ENCODE results near the gene NOS2.

NOS2 gene

GRCh38 chr17:27754549-27754948 is 45.8 kb downstream of the NOS2 start:
- no peak for TF ChIP-seq REST (IDR thresholded peaks at IDR 0.05; ENCODE audit: insufficient read depth in 1 of 2, low read depth in 2 of 2, low read length in 2 of 2)
- TF ChIP-seq TAF1 (IDR thresholded peaks at IDR 0.05; ENCODE audit: borderline replicate concordance, insufficient read depth, low read length): no peak
- no peak for TF ChIP-seq SIN3A (IDR thresholded peaks at IDR 0.05; ENCODE audit: borderline replicate concordance, insufficient read depth, low read length)
- TF ChIP-seq POLR2AphosphoS5 (IDR thresholded peaks at IDR 0.05; ENCODE audit: low read depth, low read length): no peak
- TF ChIP-seq FOXP2 (optimal IDR thresholded peaks at IDR 0.05; ENCODE audit: borderline replicate concordance, extremely low read depth, extremely low read length, insufficient read depth): no peak

GRCh38 chr17:27751622-27752490 is 48.5 kb downstream of the NOS2 start:
- no peak for TF ChIP-seq POLR2AphosphoS5 (IDR thresholded peaks at IDR 0.05; ENCODE audit: low read depth, low read length)

- TF ChIP-seq REST (IDR thresholded peaks at IDR 0.05; ENCODE audit: insufficient read depth in 1 of 2, low read depth in 2 of 2, low read length in 2 of 2) (no peak), TAF1 (IDR thresholded peaks at IDR 0.05; ENCODE audit: borderline replicate concordance, insufficient read depth, low read length) (no peak), POLR2AphosphoS5 (IDR thresholded peaks at IDR 0.05; ENCODE audit: low read depth, low read length) (no peak), FOXP2 (optimal IDR thresholded peaks at IDR 0.05; ENCODE audit: borderline replicate concordance, extremely low read depth, extremely low read length, insufficient read depth) (no peak), SIN3A (IDR thresholded peaks at IDR 0.05; ENCODE audit: borderline replicate concordance, insufficient read depth, low read length) (no peak)
Observed at GRCh38 chr17:27751166-27751565, 49.2 kb downstream of the NOS2 start.

- no peak for TF ChIP-seq TAF1 (IDR thresholded peaks at IDR 0.05; ENCODE audit: borderline replicate concordance, insufficient read depth, low read length)
- TF ChIP-seq SIN3A (IDR thresholded peaks at IDR 0.05; ENCODE audit: borderline replicate concordance, insufficient read depth, low read length): no peak
- TF ChIP-seq REST (IDR thresholded peaks at IDR 0.05; ENCODE audit: insufficient read depth in 1 of 2, low read depth in 2 of 2, low read length in 2 of 2): no peak
- no peak for TF ChIP-seq POLR2AphosphoS5 (IDR thresholded peaks at IDR 0.05; ENCODE audit: low read depth, low read length)
- TF ChIP-seq FOXP2 (optimal IDR thresholded peaks at IDR 0.05; ENCODE audit: borderline replicate concordance, extremely low read depth, extremely low read length, insufficient read depth): no peak
Observed at GRCh38 chr17:27748360-27748825, 51.9 kb downstream of the NOS2 start.

- no peak for TF ChIP-seq TAF1 (IDR thresholded peaks at IDR 0.05; ENCODE audit: borderline replicate concordance, insufficient read depth, low read length)
- TF ChIP-seq REST (IDR thresholded peaks at IDR 0.05; ENCODE audit: insufficient read depth in 1 of 2, low read depth in 2 of 2, low read length in 2 of 2): no peak
- TF ChIP-seq SIN3A (IDR thresholded peaks at IDR 0.05; ENCODE audit: borderline replicate concordance, insufficient read depth, low read length): no peak
- no peak for TF ChIP-seq POLR2AphosphoS5 (IDR thresholded peaks at IDR 0.05; ENCODE audit: low read depth, low read length)
- TF ChIP-seq FOXP2 (optimal IDR thresholded peaks at IDR 0.05; ENCODE audit: borderline replicate concordance, extremely low read depth, extremely low read length, insufficient read depth): no peak
Observed at GRCh38 chr17:27747462-27748359, 52.6 kb downstream of the NOS2 start.
